Panc1 (cell line): ENCODE data around the gene GFRA1. TPM values are rescaled to one million over a fixed set of nuclear protein-coding genes. Genes with fewer than 3 reads are reported as not detected.

ENCODE experiments used
- ATAC-seq: fragments of 200-7000 bp; cut with Tn5 transposase; 2 replicates; pipeline ENCODE4 v1.9.1; 2020; ENCODE audit warnings: mild to moderate bottlenecking, moderate library complexity
- BruUV-seq: library from RNA; stranded (reverse); fragments of 400-500 nt; replicated peaks from 2 replicates; lab custom pipeline; 2021; lab: Mats Ljungman, UMichigan
- CTCF ChIA-PET: fragments of 300-600 bp; sonication (Branson Sonifier 250); formaldehyde crosslinking; loops from one replicate; lab custom pipeline; 2022; ENCODE audit warnings: antibody characterized with exemption; lab: Charles Lee
- POLR2A ChIA-PET: fragments of 300-600 bp; sonication (Branson Sonifier 250); formaldehyde crosslinking; loops from one replicate; lab custom pipeline; 2022; ENCODE audit warnings: antibody characterized with exemption; lab: Charles Lee
- DNase-seq: peaks from one replicate; pipeline ENCODE4 v3.0.0-alpha.2; 2010; ENCODE audit warnings: low read depth, low spot score
- H3K27ac ChIP-seq: 2 replicates; pipeline ENCODE4 v1.5.1; 2011; ENCODE audit warnings: mild to moderate bottlenecking, low read length, inconsistent platforms
- H3K27me3 ChIP-seq: fragments of 200-500 bp; sonication (Bioruptor generic); 2 replicates; pipeline ENCODE4 v1.6.0; 2014; ENCODE audit warnings: low read length, inconsistent platforms; ENCODE audit not compliant: control insufficient read depth, insufficient read depth
- H3K36me3 ChIP-seq: fragments of 200-500 bp; sonication (Bioruptor generic); 2 replicates; pipeline ENCODE4 v1.5.1; 2014; ENCODE audit warnings: inconsistent platforms, mild to moderate bottlenecking, low read length, moderate library complexity; ENCODE audit not compliant: control insufficient read depth, insufficient read depth
- H3K4me1 ChIP-seq: 2 replicates; pipeline ENCODE4 v1.5.1; 2011; ENCODE audit warnings: inconsistent platforms, mild to moderate bottlenecking, low read length, moderate library complexity; ENCODE audit not compliant: control insufficient read depth, insufficient read depth
- H3K4me3 ChIP-seq, 2 experiments: 2 replicates each; pipeline ENCODE4 v1.5.1; 2011 to 2012; ENCODE audit warnings: low read depth in 2 of 2, low read length in 2 of 2, mild to moderate bottlenecking in 2 of 2, inconsistent platforms in 1 of 2, moderate library complexity in 1 of 2
- H3K9me3 ChIP-seq: fragments of 200-500 bp; sonication (Bioruptor generic); 2 replicates; pipeline ENCODE4 v1.5.1; 2014; ENCODE audit warnings: low read depth, mild to moderate bottlenecking, inconsistent platforms, low read length, moderate library complexity; ENCODE audit not compliant: control insufficient read depth, insufficient read depth
- POLR2AphosphoS5 ChIP-seq: IDR thresholded peaks from 2 replicates; pipeline ENCODE4 v1.6.1; 2012; ENCODE audit warnings: mild to moderate bottlenecking, low read depth, low read length, moderate library complexity
- SIN3A ChIP-seq: IDR thresholded peaks from 2 replicates; pipeline ENCODE4 v1.6.1; 2012; ENCODE audit warnings: low read depth, mild to moderate bottlenecking, low read length, moderate library complexity, borderline replicate concordance; ENCODE audit not compliant: insufficient read depth
- TCF7L2 ChIP-seq: IDR thresholded peaks from 2 replicates; pipeline ENCODE4 v1.6.1; 2011; ENCODE audit warnings: mild to moderate bottlenecking, low read depth, low read length, inconsistent platforms
- in situ Hi-C: cut with HindIII; loops from 2 replicates; pipeline ENCODE4 v1.10.0; 2016; ENCODE audit warnings: low sequenced_read_pairs, low pct_unique_long_range_greater_than_20kb
- intact Hi-C: fragments of 100-400 bp; cut with micrococcal nuclease; formaldehyde crosslinking; loops from one replicate; pipeline ENCODE4 v1.10.0; 2022; ENCODE audit not compliant: unreplicated experiment
- total RNA-seq: library from RNA; stranded (reverse); gene quantifications from one replicate; pipeline ENCODE4 v1.2.1, GENCODE V29; 2021; ENCODE audit not compliant: unreplicated experiment
- TF ChIP-seq, protein P1 (sequence below), 2 experiments: IDR thresholded peaks; 2 replicates each; pipeline ENCODE4 v1.6.1; 2011 to 2012; ENCODE audit warnings: low read depth in 2 of 2, control low read depth in 1 of 2, low read length in 1 of 2, mild to moderate bottlenecking in 1 of 2, moderate library complexity in 1 of 2; ENCODE audit not compliant: insufficient read depth in 1 of 2
- TF ChIP-seq, protein P2 (sequence below): fragments of 450-650 bp; IDR thresholded peaks from 2 replicates; pipeline ENCODE4 v1.5.1; 2017; ENCODE audit warnings: mild to moderate bottlenecking

GFRA1 gene
- total RNA-seq, 1 experiment from 2014 or later, result 0.10 TPM

DNA sequence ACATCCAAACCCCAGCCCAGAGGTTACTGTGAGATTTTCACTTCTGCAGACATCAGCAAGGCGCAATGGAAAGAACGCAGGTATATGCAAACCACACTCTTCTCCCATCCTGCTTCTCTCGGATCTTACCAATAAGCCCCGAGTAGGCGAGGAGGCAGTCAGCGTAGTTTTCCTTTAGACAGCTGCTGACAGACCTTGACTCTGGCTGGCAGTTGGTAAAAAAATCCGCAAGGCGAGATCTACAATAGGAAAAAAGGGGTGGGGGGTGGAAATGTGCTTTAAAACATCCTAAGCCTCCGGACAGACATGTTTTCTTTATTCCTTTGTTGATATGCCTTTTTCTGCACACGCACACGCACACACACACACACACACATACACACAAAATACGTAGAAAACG is 176.5 kb downstream of the GFRA1 start:
- ChIA-PET CTCF (no interaction called here), POLR2A (no interaction called here)
- Histone ChIP-seq H3K4me3 (no peak overlapping the region), H3K27ac (no peak overlapping the region), H3K4me1 (no peaks in the 10 kb centered on the region), H3K27me3 (peaks cover 15% of the 10 kb centered on the region), H3K9me3 (no peaks in the 10 kb centered on the region), H3K36me3 (no peaks in the 10 kb centered on the region)
- TF ChIP-seq, protein P1, sequence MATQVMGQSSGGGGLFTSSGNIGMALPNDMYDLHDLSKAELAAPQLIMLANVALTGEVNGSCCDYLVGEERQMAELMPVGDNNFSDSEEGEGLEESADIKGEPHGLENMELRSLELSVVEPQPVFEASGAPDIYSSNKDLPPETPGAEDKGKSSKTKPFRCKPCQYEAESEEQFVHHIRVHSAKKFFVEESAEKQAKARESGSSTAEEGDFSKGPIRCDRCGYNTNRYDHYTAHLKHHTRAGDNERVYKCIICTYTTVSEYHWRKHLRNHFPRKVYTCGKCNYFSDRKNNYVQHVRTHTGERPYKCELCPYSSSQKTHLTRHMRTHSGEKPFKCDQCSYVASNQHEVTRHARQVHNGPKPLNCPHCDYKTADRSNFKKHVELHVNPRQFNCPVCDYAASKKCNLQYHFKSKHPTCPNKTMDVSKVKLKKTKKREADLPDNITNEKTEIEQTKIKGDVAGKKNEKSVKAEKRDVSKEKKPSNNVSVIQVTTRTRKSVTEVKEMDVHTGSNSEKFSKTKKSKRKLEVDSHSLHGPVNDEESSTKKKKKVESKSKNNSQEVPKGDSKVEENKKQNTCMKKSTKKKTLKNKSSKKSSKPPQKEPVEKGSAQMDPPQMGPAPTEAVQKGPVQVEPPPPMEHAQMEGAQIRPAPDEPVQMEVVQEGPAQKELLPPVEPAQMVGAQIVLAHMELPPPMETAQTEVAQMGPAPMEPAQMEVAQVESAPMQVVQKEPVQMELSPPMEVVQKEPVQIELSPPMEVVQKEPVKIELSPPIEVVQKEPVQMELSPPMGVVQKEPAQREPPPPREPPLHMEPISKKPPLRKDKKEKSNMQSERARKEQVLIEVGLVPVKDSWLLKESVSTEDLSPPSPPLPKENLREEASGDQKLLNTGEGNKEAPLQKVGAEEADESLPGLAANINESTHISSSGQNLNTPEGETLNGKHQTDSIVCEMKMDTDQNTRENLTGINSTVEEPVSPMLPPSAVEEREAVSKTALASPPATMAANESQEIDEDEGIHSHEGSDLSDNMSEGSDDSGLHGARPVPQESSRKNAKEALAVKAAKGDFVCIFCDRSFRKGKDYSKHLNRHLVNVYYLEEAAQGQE (IDR thresholded peaks at IDR 0.05; ENCODE audit: insufficient read depth in 1 of 2, low read depth in 2 of 2, low read length in 1 of 2), result no peak
- TF ChIP-seq, protein P2, sequence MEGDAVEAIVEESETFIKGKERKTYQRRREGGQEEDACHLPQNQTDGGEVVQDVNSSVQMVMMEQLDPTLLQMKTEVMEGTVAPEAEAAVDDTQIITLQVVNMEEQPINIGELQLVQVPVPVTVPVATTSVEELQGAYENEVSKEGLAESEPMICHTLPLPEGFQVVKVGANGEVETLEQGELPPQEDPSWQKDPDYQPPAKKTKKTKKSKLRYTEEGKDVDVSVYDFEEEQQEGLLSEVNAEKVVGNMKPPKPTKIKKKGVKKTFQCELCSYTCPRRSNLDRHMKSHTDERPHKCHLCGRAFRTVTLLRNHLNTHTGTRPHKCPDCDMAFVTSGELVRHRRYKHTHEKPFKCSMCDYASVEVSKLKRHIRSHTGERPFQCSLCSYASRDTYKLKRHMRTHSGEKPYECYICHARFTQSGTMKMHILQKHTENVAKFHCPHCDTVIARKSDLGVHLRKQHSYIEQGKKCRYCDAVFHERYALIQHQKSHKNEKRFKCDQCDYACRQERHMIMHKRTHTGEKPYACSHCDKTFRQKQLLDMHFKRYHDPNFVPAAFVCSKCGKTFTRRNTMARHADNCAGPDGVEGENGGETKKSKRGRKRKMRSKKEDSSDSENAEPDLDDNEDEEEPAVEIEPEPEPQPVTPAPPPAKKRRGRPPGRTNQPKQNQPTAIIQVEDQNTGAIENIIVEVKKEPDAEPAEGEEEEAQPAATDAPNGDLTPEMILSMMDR, result no peak
- TF ChIP-seq TCF7L2 (no peak), POLR2AphosphoS5 (no peak), SIN3A (no peak)
- no TSS peak for BruUV-seq
- DNase-seq (no peak), ATAC-seq (no peak)
- intact Hi-C loops (no loop called here), in situ Hi-C loops (no loop called here)

DNA sequence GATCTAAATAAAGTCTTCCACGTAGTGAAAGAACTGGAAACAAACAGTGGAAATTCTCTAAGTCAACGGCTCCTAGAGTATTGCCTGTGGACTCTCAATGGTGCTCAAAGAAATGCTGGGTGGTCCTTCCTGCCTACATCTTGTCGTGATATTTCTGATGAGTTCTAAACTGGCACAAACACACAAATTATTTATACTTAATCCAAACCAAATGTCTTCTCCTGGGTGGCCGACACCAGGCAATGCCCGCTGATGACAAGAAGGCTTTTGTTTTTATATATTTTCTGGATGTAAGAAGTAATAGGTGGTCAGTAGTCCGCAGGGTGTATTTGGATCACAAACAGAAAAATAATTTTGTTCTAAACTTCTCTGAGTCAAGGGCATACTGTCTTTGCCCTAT is 178.7 kb downstream of the GFRA1 start:
- CTCF ChIA-PET, result no interaction called here
- BruUV-seq, result no TSS peak
- no peaks in the 10 kb centered on the region for H3K36me3 ChIP-seq
- no peaks in the 10 kb centered on the region for H3K4me1 ChIP-seq
- ATAC-seq, result no peak
- H3K27ac ChIP-seq, result no peak overlapping the region
- DNase-seq, result no peak
- no peaks in the 10 kb centered on the region for H3K9me3 ChIP-seq
- H3K4me3 ChIP-seq, result no peak overlapping the region
- POLR2A ChIA-PET, result no interaction called here
- in situ Hi-C loops, result no loop called here
- TF ChIP-seq POLR2AphosphoS5 (no peak), SIN3A (no peak), TCF7L2 (no peak)
- TF ChIP-seq, protein P2, result no peak
- TF ChIP-seq, protein P1 (IDR thresholded peaks at IDR 0.05; ENCODE audit: insufficient read depth in 1 of 2, low read depth in 2 of 2, low read length in 1 of 2), result no peak
- intact Hi-C loops, result no loop called here
- peaks cover 11% of the 10 kb centered on the region for H3K27me3 ChIP-seq
